ENCODE results near the gene LRRK1.

The LRRK1 gene

DNA sequence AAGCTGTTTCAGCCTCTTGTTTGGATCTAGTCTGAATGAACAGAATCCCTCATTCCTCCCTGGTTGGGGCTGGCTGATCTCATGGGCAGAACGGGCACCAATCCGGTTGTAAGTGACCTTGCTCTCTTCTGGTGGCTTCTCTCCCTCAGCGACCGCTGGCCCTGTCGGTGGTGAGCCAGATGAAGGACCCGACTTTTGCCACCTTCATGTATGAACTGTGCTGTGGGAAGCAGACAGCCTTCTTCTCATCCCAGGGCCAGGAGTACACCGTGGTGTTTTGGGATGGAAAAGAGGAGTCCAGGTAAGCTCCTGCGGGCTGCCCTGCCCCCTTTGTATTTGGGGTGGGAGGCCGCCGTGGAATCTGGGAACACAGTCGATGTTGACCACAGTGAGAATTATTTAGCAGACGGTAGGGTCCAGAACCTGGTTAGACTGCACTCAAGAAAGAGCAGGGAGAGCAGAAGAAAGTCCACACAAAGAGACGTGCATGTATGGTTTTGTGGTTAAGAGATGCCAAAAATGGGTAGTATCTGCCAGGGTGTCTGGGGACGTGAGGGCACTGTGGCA, 138.8 kb downstream of the LRRK1 start:
- DNase-seq, result no peak
- TF ChIP-seq GATA1 (IDR thresholded peaks at IDR 0.05; ENCODE audit: low read depth, low read length) (no peak), POLR2A (IDR thresholded peaks at IDR 0.05; ENCODE audit: low read length) (no peak)

DNA sequence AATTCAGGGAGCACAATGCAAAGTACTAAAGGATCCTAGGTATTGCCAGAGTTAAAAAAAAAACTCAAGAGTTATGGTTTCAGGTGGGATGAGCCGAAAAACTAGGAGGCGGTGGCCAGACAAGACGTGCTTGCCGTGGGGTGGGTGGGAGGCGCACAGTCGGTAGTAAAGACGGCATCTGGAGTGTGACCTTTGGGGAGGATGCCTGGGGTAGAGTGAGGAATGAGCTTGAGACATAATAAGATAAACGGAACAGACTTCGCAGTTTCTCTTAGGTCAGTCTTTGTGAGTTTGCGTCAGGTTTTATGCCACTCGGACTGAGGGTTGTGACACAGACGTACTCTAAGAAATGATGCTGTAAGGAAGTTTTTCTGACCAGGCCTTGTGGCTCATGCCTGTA, 139.6 kb downstream of the LRRK1 start:
- DNase-seq, result no peak

DNA sequence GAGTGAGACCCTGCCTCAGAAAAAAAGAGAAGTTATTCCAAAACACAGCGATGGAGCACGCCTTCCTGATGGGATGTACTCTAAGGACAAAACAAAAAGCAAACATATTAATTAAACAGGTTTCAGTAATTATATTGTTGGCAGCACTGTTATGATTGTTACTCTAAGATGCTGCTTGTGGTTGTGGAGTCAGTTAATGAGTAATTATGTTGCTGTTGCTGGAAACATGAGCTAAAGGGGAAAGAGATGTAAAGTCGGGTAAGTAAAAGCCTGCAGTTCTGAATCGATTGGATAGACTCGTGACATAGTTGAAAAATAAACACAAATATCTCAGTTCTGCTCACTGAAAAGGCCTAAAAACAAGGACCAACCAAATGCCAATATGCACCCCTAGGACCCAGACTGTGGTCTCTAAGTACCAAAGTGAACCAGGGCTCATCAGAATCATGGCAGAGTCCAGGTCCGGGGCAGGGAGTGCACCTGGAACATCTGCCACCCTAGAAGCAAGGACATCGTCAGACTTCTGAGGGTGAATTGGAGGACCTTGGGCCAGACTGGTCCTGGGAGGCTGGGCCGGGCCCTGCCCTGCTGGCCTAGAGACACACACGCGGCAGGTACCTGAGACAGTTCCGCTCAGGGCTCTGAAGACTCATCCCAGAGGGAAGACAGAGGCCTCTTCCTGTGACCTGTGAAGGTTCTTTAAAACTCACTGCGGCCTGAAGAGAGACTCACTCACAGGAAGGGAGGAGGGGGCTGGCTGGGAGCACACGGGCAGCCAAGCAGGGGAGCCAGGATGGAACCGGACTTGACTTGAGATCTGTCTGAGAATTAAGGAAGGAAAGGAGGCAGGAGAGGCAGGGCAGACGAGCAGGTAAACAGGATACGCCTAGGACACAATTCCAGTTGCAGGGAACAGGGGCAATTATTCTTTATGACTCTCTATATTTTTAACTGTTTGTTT, 140.5 kb downstream of the LRRK1 start:
- no peak for DNase-seq
- TF ChIP-seq GATA1 (IDR thresholded peaks at IDR 0.05; ENCODE audit: low read depth, low read length), result no peak
- no peak for TF ChIP-seq POLR2A (IDR thresholded peaks at IDR 0.05; ENCODE audit: low read length)

More for the DNA sequence above, 139.6 kb downstream of the LRRK1 start:
- no peak for TF ChIP-seq POLR2A (IDR thresholded peaks at IDR 0.05; ENCODE audit: low read length)
- TF ChIP-seq GATA1 (IDR thresholded peaks at IDR 0.05; ENCODE audit: low read depth, low read length), result no peak

DNA sequence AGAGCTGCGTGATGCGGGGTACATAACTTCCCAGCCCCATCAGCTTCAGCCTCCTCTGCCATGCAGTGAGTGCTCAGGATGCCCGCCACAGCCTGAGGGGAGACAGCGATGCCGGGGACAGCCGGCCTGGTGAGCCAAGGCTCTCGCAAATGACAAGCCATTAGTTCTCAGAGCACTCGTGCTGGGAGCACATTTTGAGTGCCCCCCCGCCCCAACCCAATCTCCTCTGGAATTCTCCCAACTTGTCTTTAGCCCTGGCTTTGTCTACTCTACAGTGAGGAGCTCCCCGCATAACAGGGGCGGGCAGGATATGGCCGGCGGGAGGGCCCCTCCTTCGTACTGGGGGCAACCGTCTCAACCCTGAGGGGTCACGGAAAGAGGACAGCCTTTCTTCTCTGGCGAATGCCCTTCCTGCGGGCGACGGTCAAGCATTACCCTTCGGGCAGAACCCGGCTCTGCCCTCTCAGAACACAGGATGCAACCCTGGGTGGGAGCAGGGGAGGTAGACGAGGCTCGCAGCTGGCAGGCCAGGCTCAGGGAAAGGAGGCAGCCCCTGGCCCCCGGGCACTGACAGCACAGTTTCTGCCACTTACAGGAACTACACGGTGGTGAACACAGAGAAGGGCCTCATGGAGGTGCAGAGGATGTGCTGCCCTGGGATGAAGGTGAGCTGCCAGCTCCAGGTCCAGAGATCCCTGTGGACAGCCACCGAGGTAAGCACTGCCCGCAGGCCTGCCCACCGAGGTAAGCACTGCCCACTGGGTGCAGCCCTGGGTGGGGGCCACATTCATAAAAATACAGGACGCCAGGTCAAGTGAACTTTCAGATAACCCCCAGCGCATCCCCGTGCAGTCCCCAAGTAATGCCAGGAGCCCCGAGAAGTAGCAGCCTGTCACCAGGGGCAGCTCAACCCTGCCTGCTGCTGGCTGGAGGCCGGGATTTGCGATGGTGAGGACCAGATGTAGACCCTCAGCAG, 141.7 kb downstream of the LRRK1 start:
- TF ChIP-seq GATA1 (IDR thresholded peaks at IDR 0.05; ENCODE audit: low read depth, low read length) (no peak), POLR2A (IDR thresholded peaks at IDR 0.05; ENCODE audit: low read length) (no peak)
- DNase-seq, result no peak

DNA sequence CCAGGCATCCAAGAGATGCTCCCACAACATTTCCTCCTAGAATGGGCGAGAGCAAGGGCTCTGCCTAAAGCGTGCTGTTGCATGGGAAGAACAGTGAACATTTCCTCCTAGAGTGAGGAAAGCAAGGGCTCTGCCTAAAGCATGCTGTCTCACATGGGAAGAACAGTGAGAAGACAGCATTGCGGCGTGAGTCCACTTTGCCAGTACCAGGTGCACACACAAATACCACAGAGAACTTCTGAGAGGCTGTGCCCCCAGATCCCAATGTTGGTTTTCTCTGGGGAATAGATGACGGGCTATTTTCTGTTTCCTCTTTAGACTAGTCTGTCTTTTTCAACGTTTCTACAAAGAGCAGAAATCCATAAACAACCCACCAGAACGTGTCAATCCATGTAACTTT, 142.9 kb downstream of the LRRK1 start:
- TF ChIP-seq GATA1 (IDR thresholded peaks at IDR 0.05; ENCODE audit: low read depth, low read length) (no peak), POLR2A (IDR thresholded peaks at IDR 0.05; ENCODE audit: low read length) (no peak)
- DNase-seq, result no peak

DNA sequence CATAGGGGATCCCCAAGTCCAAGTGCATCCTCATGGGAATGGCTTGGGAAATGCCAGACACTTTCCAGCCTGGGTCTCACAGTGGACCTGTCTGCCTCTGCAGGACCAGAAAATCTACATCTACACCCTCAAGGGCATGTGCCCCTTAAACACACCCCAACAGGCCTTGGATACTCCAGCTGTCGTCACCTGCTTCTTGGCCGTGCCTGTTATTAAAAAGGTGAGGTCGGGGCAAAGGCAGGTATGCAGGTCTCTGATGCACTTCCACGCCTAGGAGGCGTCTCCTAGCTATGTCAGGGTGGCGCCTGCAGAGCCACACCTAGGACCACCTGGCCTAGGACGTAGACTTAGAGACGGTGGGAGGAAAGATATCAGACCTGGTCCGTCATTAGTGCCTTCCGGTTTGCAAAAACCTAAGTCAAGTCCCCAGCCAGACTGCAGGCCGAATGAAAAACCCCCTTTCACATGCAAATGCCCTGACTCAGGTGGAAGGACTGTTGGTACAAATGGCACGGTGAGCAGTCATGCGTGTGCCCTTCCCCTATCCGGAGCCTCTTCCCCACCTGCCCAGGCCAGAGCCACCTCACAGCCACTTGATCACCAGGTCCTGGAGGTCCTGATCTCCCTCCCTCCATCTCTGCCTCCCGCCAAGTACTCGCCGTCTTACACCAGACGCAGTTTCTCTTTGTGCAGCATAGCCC, 143.5 kb downstream of the LRRK1 start:
- TF ChIP-seq POLR2A (IDR thresholded peaks at IDR 0.05; ENCODE audit: low read length) (no peak), GATA1 (IDR thresholded peaks at IDR 0.05; ENCODE audit: low read depth, low read length) (no peak)
- no peak for DNase-seq

DNA sequence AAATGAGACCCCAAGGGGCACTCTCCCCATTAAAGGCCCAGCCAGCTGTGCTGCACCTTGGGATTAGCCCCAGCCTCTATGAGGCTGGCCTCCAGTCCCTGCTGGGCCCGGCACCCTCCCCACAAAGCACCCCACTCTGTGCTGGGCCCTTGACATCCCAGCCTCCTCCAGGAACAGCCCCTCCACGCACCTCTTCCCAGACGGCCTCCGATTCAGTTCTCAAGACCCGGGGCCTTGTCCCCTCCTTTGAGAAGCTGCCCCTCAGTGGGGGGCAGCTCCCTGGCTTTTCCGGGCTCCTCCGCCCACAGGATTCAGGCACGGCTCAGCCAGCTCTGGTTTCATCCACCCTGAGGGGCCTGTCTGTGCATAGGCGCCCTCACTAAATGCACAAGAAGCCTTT, 144.1 kb downstream of the LRRK1 start:
- no peak for TF ChIP-seq GATA1 (IDR thresholded peaks at IDR 0.05; ENCODE audit: low read depth, low read length)
- TF ChIP-seq POLR2A (IDR thresholded peaks at IDR 0.05; ENCODE audit: low read length), result no peak
- DNase-seq, result no peak

DNA sequence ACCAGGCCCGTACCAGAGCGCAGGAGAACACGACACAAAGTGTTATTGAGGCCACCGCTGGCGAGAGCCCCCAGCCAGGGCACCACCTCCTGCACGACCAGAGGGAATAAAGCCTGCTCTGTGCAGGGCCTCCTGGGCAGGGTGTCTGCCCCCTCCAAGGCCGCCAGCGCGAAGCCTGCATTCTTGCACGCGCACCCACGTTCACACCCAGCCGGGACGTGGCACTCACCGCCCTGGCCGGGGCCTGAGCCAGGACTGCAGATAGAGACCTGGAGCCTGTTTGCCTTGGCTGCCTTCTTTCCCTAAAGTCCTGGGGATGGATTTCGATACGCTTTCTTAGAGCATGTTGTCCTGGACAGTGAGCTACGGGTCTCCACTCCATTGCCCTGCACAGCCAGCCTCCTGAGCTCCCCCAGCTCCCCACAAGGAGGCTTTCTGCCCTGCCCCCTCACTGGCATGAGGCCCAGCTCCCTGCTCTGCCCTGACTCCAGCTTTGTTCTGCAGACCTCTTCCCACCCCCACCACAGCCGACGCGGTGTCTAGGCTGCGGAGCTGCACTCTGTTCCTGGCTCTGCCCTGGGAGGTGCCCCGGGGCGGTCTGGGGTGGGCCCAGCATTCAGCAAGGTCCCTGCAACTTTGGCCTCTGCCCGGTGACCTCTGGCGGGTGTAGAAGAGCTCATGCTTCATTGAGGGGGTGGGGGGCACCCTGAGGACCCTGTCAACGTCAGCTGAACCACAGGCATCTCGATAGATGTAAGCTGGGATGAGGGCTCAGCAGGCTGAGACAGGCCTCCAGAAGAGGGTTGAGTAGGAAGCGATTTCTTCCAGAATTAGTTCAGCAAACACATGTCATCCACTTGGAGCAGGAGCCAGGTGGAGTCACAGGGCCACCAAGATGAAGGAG, 145.0 kb downstream of the LRRK1 start:
- no peak for TF ChIP-seq POLR2A (IDR thresholded peaks at IDR 0.05; ENCODE audit: low read length)
- DNase-seq, result no peak

DNA sequence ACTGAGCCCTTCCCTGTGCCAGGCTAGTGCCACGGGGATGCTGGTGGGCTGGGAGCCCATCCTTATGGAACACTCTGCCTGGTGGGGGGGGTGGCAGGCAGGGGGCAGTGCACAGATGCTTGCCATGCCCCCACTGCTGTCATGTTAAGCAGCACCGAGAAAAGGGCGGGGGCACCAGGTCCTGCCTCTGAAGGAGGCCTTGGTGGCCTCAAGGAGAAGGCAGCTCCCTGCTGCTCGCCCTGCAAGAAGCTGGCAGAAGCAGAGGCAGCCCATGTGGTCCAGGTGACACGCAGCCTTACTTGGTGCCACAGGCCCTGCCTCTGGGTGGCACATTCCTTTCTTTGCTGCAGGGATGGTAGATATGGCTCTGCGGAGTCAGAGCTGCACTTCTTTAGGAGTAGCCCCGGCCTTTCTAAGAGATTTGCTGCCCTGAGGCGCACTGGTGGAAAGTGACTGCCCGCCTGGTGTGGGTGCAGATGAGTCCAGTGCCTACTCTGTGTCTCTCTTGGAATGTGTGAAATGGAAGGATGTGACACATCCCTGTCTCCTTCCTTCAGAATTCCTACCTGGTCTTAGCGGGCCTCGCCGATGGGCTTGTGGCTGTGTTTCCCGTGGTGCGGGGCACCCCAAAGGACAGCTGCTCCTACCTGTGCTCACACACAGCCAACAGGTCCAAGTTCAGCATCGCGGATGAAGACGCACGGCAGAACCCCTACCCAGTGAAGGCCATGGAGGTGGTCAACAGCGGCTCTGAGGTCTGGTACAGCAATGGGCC, 145.8 kb downstream of the LRRK1 start:
- DNase-seq, result no peak
- TF ChIP-seq POLR2A (IDR thresholded peaks at IDR 0.05; ENCODE audit: low read length), result no peak
- no peak for TF ChIP-seq GATA1 (IDR thresholded peaks at IDR 0.05; ENCODE audit: low read depth, low read length)

DNA sequence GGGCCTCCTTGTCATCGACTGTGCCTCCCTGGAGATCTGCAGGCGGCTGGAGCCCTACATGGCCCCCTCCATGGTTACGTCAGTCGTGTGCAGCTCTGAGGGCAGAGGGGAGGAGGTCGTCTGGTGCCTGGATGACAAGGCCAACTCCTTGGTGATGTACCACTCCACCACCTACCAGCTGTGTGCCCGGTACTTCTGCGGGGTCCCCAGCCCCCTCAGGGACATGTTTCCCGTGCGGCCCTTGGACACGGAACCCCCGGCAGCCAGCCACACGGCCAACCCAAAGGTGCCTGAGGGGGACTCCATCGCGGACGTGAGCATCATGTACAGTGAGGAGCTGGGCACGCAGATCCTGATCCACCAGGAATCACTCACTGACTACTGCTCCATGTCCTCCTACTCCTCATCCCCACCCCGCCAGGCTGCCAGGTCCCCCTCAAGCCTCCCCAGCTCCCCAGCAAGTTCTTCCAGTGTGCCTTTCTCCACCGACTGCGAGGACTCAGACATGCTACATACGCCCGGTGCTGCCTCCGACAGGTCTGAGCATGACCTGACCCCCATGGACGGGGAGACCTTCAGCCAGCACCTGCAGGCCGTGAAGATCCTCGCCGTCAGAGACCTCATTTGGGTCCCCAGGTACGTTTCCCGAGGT, 146.5 kb downstream of the LRRK1 start:
- no peak for DNase-seq
- TF ChIP-seq GATA1 (IDR thresholded peaks at IDR 0.05; ENCODE audit: low read depth, low read length), result no peak
- no peak for TF ChIP-seq POLR2A (IDR thresholded peaks at IDR 0.05; ENCODE audit: low read length)
